GM18907 (cell line): Measurements from ENCODE around the gene NUSAP1.
"Not testable (repeated sequence)": the region's sequence is repeated elsewhere in the genome, so short reads cannot be mapped to it uniquely, and the experiment has no call there.

Source experiments
- ATAC-seq: cut with Tn5 transposase; IDR thresholded peaks from one replicate; pipeline ENCODE4 v1.9.1; 2021; ENCODE audit warnings: mild to moderate bottlenecking, moderate library complexity; ENCODE audit not compliant: unreplicated experiment

The NUSAP1 gene

GRCh38 chr15:41332194-41333025 lies at the start of gene NUSAP1, which contains the start of gene OIP5:
Gene NUSAP1, plus strand, starts transcription at chr15:41332881. Its CDS starts 77 bp downstream, at chr15:41332958.
Gene OIP5, minus strand, starts transcription at chr15:41332591. Its CDS starts 30 bp downstream, at chr15:41332561.
- peak; percentile 88 for ATAC-seq

- ATAC-seq: not testable (repeated sequence)
Observed at GRCh38 chr15:41282980-41283652, 49.6 kb upstream of the NUSAP1 start.

- peak; percentile 93 for ATAC-seq
Observed at GRCh38 chr15:41283653-41284426, 48.8 kb upstream of the NUSAP1 start.

- no peak for ATAC-seq
Observed at GRCh38 chr15:41284427-41285177, 48.1 kb upstream of the NUSAP1 start.

- no peak for ATAC-seq
Observed at GRCh38 chr15:41285285-41285684, 47.4 kb upstream of the NUSAP1 start.

GRCh38 chr15:41286665-41287333 lies 45.9 kb upstream of the NUSAP1 start:
- ATAC-seq: no peak

GRCh38 chr15:41288464-41288863 lies 44.2 kb upstream of the NUSAP1 start:
- ATAC-seq: no peak

- ATAC-seq: no peak
Observed at GRCh38 chr15:41289953-41290352, 42.7 kb upstream of the NUSAP1 start.

GRCh38 chr15:41291065-41291631 lies 41.5 kb upstream of the NUSAP1 start:
- peak; percentile 83 for ATAC-seq

- ATAC-seq: no peak
Observed at GRCh38 chr15:41292521-41292920, 40.2 kb upstream of the NUSAP1 start.

GRCh38 chr15:41301139-41301538 lies 31.5 kb upstream of the NUSAP1 start:
- not testable (repeated sequence) for ATAC-seq

GRCh38 chr15:41301587-41301986 lies 31.1 kb upstream of the NUSAP1 start:
- ATAC-seq: no peak

GRCh38 chr15:41304149-41304770 lies 28.4 kb upstream of the NUSAP1 start:
- ATAC-seq: no peak

- no peak for ATAC-seq
Observed at GRCh38 chr15:41307679-41308078, 25.0 kb upstream of the NUSAP1 start.

- peak; percentile 48 for ATAC-seq
Observed at GRCh38 chr15:41309226-41309905, 23.3 kb upstream of the NUSAP1 start.

- ATAC-seq: not testable (repeated sequence)
Observed at GRCh38 chr15:41320805-41321330, 11.8 kb upstream of the NUSAP1 start.

- no peak for ATAC-seq
Observed at GRCh38 chr15:41323611-41324010, 9.1 kb upstream of the NUSAP1 start.

GRCh38 chr15:41331281-41331680 lies 1.4 kb upstream of the NUSAP1 start:
- no peak for ATAC-seq
